HG02623 (cell line): ENCODE data around the gene KLHL28.
"Not testable (repeated sequence)": the region's sequence is repeated elsewhere in the genome, so short reads cannot be mapped to it uniquely, and the experiment has no call there.

Experiments
- ATAC-seq: cut with Tn5 transposase; IDR thresholded peaks from one replicate; pipeline ENCODE4 v1.9.1; 2021; ENCODE audit warnings: moderate library complexity; ENCODE audit not compliant: unreplicated experiment

KLHL28 gene

GRCh38 chr14:44897041-44897844 lies 64.5 kb downstream of the KLHL28 start:
- ATAC-seq, result peak; percentile 94

- no peak for ATAC-seq
Observed at GRCh38 chr14:44896275-44897040, 65.3 kb downstream of the KLHL28 start.

DNA sequence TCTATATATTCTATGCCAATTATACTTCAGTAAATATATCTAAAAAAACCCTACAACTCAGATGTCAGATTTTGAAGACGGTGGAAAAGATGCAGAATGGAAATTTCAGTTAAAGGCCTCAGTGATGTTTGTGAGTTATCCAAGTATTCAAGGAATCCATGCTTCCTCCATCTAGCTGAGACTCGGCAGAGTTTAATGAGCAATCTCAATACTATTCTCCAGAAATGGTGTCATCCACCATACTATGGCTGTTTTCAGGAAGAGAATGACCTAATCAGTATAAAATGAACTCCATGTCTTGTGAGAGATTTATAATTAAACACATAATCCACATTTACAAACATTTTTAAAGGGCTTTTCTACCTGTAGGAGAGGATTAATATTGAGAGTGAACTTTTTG lies 66.0 kb downstream of the KLHL28 start:
- ATAC-seq, result no peak

DNA sequence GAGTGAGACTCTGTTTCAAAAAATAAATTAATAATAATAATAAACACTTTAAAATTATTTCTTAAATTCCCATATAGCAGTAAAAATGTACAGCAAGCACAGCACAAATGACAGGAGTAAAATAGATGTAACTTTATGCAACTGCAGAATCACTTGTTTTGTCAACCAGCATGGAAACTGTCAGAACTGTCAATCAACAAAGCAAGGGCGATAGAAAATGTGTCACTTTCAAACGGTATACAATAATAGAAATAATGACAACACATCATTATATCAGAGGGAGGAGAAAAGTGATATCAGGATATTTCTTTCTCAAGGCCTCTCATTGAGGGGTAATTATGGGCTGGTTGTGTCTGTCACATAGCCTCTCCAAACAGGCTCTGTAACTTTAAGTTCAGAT lies 68.2 kb downstream of the KLHL28 start:
- no peak for ATAC-seq

- ATAC-seq, result not testable (repeated sequence)
Observed at GRCh38 chr14:44891726-44892372, 69.9 kb downstream of the KLHL28 start.

DNA sequence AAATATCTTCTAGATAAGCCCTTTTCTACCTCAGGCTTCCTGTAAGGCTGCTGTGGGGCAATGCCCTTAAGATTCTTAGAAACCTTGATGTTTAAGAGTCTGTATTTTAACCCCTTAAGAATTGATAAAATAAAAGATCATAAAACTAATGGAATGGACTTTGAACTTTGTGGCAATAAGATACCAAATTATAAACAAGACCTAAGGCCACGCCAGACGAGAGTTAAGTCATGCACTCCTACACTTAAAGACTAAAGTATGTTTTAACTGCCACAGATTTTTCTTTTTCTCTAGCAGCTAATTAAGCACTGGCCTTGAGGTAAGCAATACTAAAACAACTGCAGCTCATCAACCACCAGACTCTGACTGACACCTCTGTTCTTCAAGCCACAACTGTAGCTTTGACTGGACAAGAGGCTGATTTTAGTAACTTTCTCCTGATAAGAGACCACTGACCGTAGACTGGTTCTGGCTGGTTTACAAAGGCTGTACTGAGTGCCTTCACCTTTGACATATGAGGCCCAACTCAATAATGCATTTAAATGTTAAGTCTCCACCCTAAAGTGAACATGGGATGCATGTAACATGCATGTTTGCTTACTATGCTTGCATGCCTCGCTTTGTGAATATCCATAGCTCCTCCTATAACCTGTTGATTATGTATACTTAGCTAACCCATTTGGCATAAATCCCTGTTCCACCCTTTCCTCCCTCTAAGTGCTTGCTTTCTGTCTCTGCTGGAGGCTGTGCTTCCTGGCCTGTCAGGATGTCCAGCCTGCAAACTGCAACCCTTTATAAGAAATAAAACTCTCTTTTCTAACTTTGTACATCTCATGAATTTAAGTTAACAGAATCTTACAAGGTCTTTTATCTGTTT lies 71.9 kb downstream of the KLHL28 start:
- ATAC-seq, result no peak

- ATAC-seq, result no peak
Observed at GRCh38 chr14:44887596-44887955, 74.2 kb downstream of the KLHL28 start.

DNA sequence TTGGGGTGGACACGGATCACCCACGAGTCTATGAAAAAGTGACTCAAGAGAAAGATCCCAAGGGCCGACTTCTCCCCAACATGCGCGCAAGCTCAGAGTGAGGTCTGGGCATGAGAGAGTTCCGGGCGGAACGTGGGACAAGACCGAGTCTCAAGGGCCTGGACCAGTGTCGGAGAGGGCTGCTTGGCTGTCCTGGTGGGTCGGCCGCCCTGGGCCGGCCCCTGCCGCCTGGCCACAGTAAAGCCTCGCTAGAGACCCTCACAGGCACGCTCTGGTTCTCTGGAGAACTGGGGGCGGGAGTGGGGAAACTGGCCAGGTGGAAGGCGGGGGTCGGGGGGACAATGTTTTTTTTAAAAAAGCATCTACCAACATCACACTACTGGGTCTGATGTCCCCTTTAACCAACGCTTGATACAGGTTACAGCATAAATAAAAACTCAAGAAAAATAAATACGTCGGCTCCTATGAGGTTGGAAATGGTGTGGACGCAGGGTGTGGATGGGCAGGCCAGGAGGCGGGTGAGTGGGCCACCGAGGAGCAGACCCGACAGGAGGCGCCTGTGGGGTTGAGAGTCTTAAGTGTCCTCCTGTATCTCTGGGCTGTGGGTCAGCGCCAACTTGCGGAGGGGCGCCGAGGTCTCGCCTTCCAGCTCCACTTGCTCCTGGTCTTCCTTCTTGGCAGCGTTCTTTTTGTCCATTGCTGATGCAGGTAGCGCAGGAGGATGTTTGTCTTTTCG lies 74.7 kb downstream of the KLHL28 start:
- no peak for ATAC-seq

- ATAC-seq, result no peak
Observed at GRCh38 chr14:44880791-44881190, 81.0 kb downstream of the KLHL28 start.
